DOHH2 (cell line): ENCODE measurements around the gene KLF4.

Experiments
- H3F3A ChIP-seq: fragments of 200-600 bp; sonication (generic), shearing (Covaris generic); 2 replicates; pipeline ENCODE4 v1.6.0; 2016; ENCODE audit warnings: antibody characterized with exemption, mild to moderate bottlenecking; ENCODE audit not compliant: control insufficient read depth, insufficient read depth
- H3K27ac ChIP-seq: fragments of 200-600 bp; sonication (generic); 2 replicates; pipeline ENCODE4 v1.5.1; 2014; ENCODE audit warnings: low read depth, mild to moderate bottlenecking, low read length, moderate library complexity
- H3K27me3 ChIP-seq: fragments of 200-600 bp; sonication (generic); 2 replicates; pipeline ENCODE4 v1.6.1; 2014; ENCODE audit warnings: mild to moderate bottlenecking, low read length, mixed read lengths; ENCODE audit not compliant: control insufficient read depth
- H3K36me3 ChIP-seq: fragments of 200-600 bp; sonication (generic); 2 replicates; pipeline ENCODE4 v1.6.1; 2014; ENCODE audit warnings: mild to moderate bottlenecking, low read length, moderate library complexity, mixed read lengths; ENCODE audit not compliant: control insufficient read depth
- H3K4me1 ChIP-seq: fragments of 200-600 bp; sonication (generic); 2 replicates; pipeline ENCODE4 v1.6.1; 2014; ENCODE audit warnings: mild to moderate bottlenecking, low read length, mixed read lengths; ENCODE audit not compliant: control insufficient read depth
- H3K4me2 ChIP-seq: fragments of 200-600 bp; sonication (generic); 2 replicates; pipeline ENCODE4 v1.6.0; 2014; ENCODE audit warnings: mild to moderate bottlenecking, low read length, moderate library complexity
- H3K4me3 ChIP-seq: fragments of 200-600 bp; sonication (generic); 2 replicates; pipeline ENCODE4 v1.5.1; 2014; ENCODE audit warnings: mild to moderate bottlenecking, low read length, mixed read lengths
- H3K79me2 ChIP-seq: fragments of 200-600 bp; sonication (generic); 2 replicates; pipeline ENCODE4 v1.6.1; 2014; ENCODE audit warnings: mild to moderate bottlenecking, low read length, mixed read lengths; ENCODE audit not compliant: control insufficient read depth
- H3K9me2 ChIP-seq: fragments of 200-600 bp; sonication (generic); replicated peaks from 2 replicates; pipeline ENCODE4 v1.6.1; 2014; ENCODE audit warnings: mild to moderate bottlenecking, low read length, mixed read lengths; ENCODE audit not compliant: control insufficient read depth
- H3K9me3 ChIP-seq: fragments of 200-600 bp; sonication (generic); 2 replicates; pipeline ENCODE4 v1.6.1; 2014; ENCODE audit warnings: antibody characterized with exemption, low read length, mixed read lengths; ENCODE audit not compliant: control insufficient read depth, insufficient read depth
- H4K20me1 ChIP-seq: fragments of 200-600 bp; sonication (generic); 2 replicates; pipeline ENCODE4 v1.6.0; 2014; ENCODE audit warnings: low read depth, mild to moderate bottlenecking, antibody characterized with exemption, low read length, moderate library complexity; ENCODE audit not compliant: control insufficient read depth, insufficient read depth
- CTCF ChIP-seq: fragments of 200-600 bp; sonication (generic); IDR thresholded peaks from one replicate; pipeline ENCODE4 v1.5.1; 2014; ENCODE audit warnings: antibody characterized with exemption, mild to moderate bottlenecking, low read depth, low read length; ENCODE audit not compliant: poor library complexity, severe bottlenecking
- EZH2phosphoT487 ChIP-seq: fragments of 200-600 bp; sonication (generic); IDR thresholded peaks from 2 replicates; pipeline ENCODE4 v1.6.1; 2017; ENCODE audit warnings: borderline replicate concordance, mild to moderate bottlenecking, antibody characterized with exemption, low read length, moderate library complexity, mixed read lengths

The KLF4 gene

GRCh38 chr9:107466826-107467225 lies 22.7 kb downstream of the KLF4 start:
- no peaks in the 10 kb centered on the region for H3K36me3 ChIP-seq
- peaks cover 3% of the 10 kb centered on the region; the same call in 1 of the 2 replicates for H3K27me3 ChIP-seq
- H3K4me2 ChIP-seq: no peak overlapping the region
- no peaks in the 10 kb centered on the region for H3K9me2 ChIP-seq
- no peak overlapping the region for H3K27ac ChIP-seq
- no peak for TF ChIP-seq EZH2phosphoT487
- TF ChIP-seq CTCF: no peak
- no peaks in the 10 kb centered on the region for H4K20me1 ChIP-seq
- no peaks in the 10 kb centered on the region for H3K9me3 ChIP-seq
- H3K79me2 ChIP-seq: no peaks in the 10 kb centered on the region
- no peak overlapping the region for H3K4me3 ChIP-seq
- H3F3A ChIP-seq: no peaks in the 10 kb centered on the region
- no peaks in the 10 kb centered on the region for H3K4me1 ChIP-seq

- Histone ChIP-seq H3K27ac (no peak overlapping the region), H3K9me3 (no peaks in the 10 kb centered on the region), H4K20me1 (no peaks in the 10 kb centered on the region), H3K4me2 (no peak overlapping the region), H3K4me3 (no peak overlapping the region), H3K36me3 (no peaks in the 10 kb centered on the region), H3F3A (no peaks in the 10 kb centered on the region), H3K9me2 (no peaks in the 10 kb centered on the region), H3K4me1 (no peaks in the 10 kb centered on the region), H3K79me2 (no peaks in the 10 kb centered on the region), H3K27me3 (peaks cover 3% of the 10 kb centered on the region; the same call in 1 of the 2 replicates)
- TF ChIP-seq EZH2phosphoT487 (no peak), CTCF (no peak)
Measured at GRCh38 chr9:107465467-107466451, 23.8 kb downstream of the KLF4 start.

- TF ChIP-seq EZH2phosphoT487: no peak
- TF ChIP-seq CTCF: no peak
Measured at GRCh38 chr9:107464516-107464915, 25.1 kb downstream of the KLF4 start.

More at GRCh38 chr9:107464516-107464915, 25.1 kb downstream of the KLF4 start:
- H3K4me2 ChIP-seq: no peak overlapping the region
- H4K20me1 ChIP-seq: no peaks in the 10 kb centered on the region
- no peaks in the 10 kb centered on the region for H3K4me1 ChIP-seq
- no peaks in the 10 kb centered on the region for H3K9me2 ChIP-seq
- no peaks in the 10 kb centered on the region for H3K9me3 ChIP-seq
- H3K4me3 ChIP-seq: no peak overlapping the region
- H3F3A ChIP-seq: no peaks in the 10 kb centered on the region
- peaks cover 3% of the 10 kb centered on the region; the same call in 1 of the 2 replicates for H3K27me3 ChIP-seq
- no peaks in the 10 kb centered on the region for H3K36me3 ChIP-seq
- no peak overlapping the region for H3K27ac ChIP-seq
- H3K79me2 ChIP-seq: no peaks in the 10 kb centered on the region
